Chondrocyte (in vitro differentiated cells): ENCODE results near the gene CABYR. TPM values are rescaled to one million over a fixed set of nuclear protein-coding genes. Genes with fewer than 3 reads are reported as not detected.

Experiments
- DNase-seq: peaks from one replicate; pipeline ENCODE4 v3.0.0; 2021; ENCODE audit warnings: mixed read lengths, low spot score
- H3K27ac Mint-ChIP-seq: one replicate; pipeline ENCODE4 v1.8.0; 2021; ENCODE audit warnings: mild to moderate bottlenecking, moderate library complexity, mixed read lengths; ENCODE audit not compliant: unreplicated experiment
- H3K27me3 Mint-ChIP-seq: 2 replicates; pipeline ENCODE4 v1.8.0; 2021; ENCODE audit warnings: low read depth, mixed read lengths
- H3K36me3 Mint-ChIP-seq: 2 replicates; pipeline ENCODE4 v1.8.0; 2021; ENCODE audit warnings: low read depth, mixed read lengths
- H3K4me1 Mint-ChIP-seq: 2 replicates; pipeline ENCODE4 v1.8.0; 2021; ENCODE audit warnings: low read depth, mild to moderate bottlenecking, mixed read lengths
- H3K4me3 Mint-ChIP-seq: one replicate; pipeline ENCODE4 v1.8.0; 2021; ENCODE audit warnings: mild to moderate bottlenecking, moderate library complexity, mixed read lengths; ENCODE audit not compliant: unreplicated experiment
- H3K9me3 Mint-ChIP-seq: 2 replicates; pipeline ENCODE4 v1.8.0; 2021; ENCODE audit warnings: low read depth, mixed read lengths
- total RNA-seq: library from RNA; stranded (reverse); gene quantifications from 3 replicates; pipeline ENCODE4 v1.2.1, GENCODE V29; 2021
- TF ChIP-seq, protein P1 (sequence below): fragments of 200-600 bp; sonication (generic); IDR thresholded peaks from 2 replicates; pipeline ENCODE4 v1.5.0; 2021; ENCODE audit warnings: antibody characterized with exemption, mild to moderate bottlenecking, moderate library complexity

Gene CABYR
- total RNA-seq, 1 donor from 2014 or later: 9.8 TPM

DNA sequence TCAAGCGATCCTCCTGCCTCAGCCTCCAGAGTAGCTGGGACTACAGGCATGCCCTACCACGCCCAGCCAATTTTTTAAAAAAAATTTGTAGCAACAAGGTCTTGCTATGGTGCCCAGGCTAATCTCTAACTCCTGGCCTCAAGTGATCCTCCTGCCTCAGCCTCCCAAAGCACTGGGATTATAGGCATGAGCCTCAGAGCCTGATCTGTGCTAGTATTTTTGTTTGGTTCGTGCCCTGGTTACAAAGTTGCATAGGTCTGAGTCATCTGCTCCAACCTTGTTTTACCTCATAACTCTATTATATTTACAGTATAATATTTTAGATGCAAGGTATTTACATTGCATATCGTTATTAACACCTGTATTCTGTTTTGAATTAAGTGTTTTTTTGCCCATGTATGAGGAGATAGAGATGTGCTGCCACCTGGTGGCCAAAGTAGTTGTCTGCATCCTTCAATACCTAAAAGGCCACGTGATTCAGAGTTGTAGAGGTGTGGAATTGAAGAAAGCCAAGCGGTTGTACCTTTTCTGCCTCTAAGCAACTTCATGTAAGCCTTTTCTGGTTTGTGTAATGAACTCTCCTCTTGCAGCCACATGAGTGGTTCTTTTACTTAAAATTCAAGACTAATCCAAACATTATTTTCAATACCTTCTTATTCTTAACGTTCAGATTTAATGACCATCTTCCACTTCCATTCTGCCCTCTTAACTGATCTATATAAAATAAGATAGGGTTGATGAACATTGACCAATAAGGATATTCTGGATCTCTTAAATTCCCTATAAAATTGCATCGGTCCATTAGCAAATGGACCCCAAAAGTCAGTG, 19.9 kb upstream of the CABYR start:
- Mint-ChIP-seq H3K27me3 (no peaks in the 10 kb centered on the region), H3K9me3 (no peaks in the 10 kb centered on the region), H3K36me3 (peaks cover 3% of the 10 kb centered on the region), H3K27ac (no peak overlapping the region), H3K4me1 (no peaks in the 10 kb centered on the region), H3K4me3 (no peak overlapping the region)
- TF ChIP-seq, protein P1, sequence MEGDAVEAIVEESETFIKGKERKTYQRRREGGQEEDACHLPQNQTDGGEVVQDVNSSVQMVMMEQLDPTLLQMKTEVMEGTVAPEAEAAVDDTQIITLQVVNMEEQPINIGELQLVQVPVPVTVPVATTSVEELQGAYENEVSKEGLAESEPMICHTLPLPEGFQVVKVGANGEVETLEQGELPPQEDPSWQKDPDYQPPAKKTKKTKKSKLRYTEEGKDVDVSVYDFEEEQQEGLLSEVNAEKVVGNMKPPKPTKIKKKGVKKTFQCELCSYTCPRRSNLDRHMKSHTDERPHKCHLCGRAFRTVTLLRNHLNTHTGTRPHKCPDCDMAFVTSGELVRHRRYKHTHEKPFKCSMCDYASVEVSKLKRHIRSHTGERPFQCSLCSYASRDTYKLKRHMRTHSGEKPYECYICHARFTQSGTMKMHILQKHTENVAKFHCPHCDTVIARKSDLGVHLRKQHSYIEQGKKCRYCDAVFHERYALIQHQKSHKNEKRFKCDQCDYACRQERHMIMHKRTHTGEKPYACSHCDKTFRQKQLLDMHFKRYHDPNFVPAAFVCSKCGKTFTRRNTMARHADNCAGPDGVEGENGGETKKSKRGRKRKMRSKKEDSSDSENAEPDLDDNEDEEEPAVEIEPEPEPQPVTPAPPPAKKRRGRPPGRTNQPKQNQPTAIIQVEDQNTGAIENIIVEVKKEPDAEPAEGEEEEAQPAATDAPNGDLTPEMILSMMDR: peak; percentile 98
- DNase-seq: no peak

DNA sequence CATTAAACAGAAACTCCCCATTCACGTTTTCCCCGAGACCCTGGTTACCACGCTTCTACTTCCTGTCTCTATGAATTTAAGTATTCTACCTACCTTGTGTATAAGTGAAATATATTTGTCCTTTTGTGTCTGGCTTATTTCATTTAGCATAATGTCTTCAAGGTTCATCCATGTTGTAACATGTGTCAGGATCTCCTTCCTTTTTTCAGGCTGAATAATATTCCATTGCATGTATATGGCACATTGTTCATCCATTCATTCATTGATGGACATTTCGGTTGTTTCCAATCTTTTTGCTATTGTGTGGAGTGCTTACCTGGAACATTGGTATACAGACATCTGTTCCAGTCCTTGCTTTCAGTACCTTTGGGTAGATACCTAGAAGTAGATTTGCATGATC, 18.2 kb upstream of the CABYR start:
- H3K9me3 Mint-ChIP-seq: no peaks in the 10 kb centered on the region
- H3K4me1 Mint-ChIP-seq: peaks cover 8% of the 10 kb centered on the region
- H3K27ac Mint-ChIP-seq: no peak overlapping the region
- peaks cover 5% of the 10 kb centered on the region for H3K36me3 Mint-ChIP-seq
- no peaks in the 10 kb centered on the region for H3K27me3 Mint-ChIP-seq
- TF ChIP-seq, protein P1: no peak
- DNase-seq: no peak
- no peak overlapping the region for H3K4me3 Mint-ChIP-seq

DNA sequence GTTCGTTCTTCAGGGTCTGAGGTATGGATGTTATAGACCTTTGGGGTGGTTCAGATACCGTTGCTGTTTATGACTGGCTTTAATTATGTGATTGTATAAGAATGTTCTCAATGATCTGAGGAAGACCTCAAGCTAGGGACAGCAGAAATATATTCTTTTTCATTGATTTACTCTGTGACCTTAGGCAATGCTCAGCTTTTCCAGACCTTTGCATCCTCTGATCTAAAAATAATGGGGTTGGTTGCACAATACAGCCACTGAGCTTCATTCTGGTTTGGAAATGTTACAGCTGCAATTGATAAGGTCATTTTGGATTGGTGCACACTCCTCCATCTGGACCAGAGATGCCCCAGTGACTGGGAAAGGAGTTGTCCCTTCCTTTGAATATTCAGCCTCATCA, 17.2 kb upstream of the CABYR start:
- Mint-ChIP-seq H3K36me3 (peaks cover 5% of the 10 kb centered on the region), H3K4me3 (no peak overlapping the region), H3K27ac (no peak overlapping the region), H3K9me3 (no peaks in the 10 kb centered on the region), H3K27me3 (no peaks in the 10 kb centered on the region), H3K4me1 (peaks cover 17% of the 10 kb centered on the region)
- TF ChIP-seq, protein P1: no peak
- no peak for DNase-seq

DNA sequence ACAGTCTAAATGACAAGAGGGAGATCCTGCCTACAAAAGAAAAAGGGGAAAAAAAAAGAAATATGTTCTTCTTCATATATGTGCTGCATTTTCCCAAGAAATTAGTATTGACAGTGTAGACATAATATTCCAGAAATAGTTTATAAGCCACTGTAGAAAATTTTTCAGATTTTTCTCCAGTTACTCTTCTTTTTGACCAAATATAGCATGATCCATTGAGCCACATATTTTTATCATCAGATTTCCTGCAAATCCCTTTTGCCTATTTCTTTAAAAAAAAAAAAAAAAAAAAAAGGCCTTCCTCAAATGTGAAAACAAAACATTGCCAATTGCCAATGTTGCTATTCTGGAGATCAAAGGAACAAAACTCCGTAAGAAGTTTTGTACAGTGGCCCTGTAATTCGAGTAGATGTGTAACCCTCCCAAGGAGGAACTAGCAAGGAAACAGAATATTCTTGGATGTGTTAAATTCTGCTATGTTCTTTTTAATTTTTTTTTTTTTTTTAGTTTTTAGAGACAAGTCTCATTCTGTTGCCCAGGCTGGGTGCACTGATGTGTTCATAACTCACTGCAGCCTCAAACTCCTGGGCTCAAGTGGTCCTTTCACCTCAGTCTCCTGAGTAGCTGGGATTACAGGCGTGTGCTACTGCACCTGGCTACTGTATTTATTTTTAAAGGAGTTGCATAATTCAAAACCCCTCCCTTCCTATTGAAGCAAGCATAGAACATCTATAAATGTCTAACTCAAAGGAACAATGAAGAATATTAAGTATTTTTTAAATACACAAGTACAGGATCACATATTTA, 12.5 kb upstream of the CABYR start:
- H3K4me1 Mint-ChIP-seq: peaks cover 24% of the 10 kb centered on the region
- DNase-seq: no peak
- peaks cover 2% of the 10 kb centered on the region for H3K36me3 Mint-ChIP-seq
- H3K27me3 Mint-ChIP-seq: no peaks in the 10 kb centered on the region
- TF ChIP-seq, protein P1: no peak
- H3K4me3 Mint-ChIP-seq: no peak overlapping the region
- H3K9me3 Mint-ChIP-seq: no peaks in the 10 kb centered on the region
- peak overlapping the region; percentile 81 for H3K27ac Mint-ChIP-seq

DNA sequence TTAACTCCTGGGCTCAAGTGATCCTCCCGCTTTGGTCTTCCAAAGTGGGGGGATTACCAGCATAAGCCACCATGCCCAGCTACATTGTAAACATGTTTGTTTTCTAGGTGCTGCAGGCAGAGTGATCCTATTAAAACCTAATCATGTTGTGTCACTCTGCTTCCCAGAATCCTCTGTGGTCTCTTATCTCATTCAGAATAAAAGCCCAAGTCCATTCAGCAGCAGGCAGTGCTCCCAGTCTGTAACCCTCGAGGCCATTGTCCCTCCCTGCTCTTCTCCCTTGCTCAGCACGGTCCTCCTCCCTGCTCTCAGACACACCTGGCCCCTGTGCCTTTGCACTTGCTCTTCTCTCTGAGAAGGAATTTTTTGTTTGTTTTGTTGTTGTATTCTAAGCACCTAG, 11.1 kb upstream of the CABYR start:
- Mint-ChIP-seq H3K27me3 (no peaks in the 10 kb centered on the region), H3K4me1 (peaks cover 24% of the 10 kb centered on the region), H3K36me3 (peaks cover 4% of the 10 kb centered on the region), H3K27ac (no peak overlapping the region), H3K4me3 (no peak overlapping the region), H3K9me3 (no peaks in the 10 kb centered on the region)
- no peak for DNase-seq
- TF ChIP-seq, protein P1: no peak
